Astrocyte of the spinal cord (primary cell): Measurements from ENCODE around the gene NCOR2.
A peak's percentile ranks its signal among the peaks of the same experiment; 100 is the strongest.

Experiments used
- DNase-seq: peaks from one replicate; pipeline ENCODE4 v3.0.0; 2011; ENCODE audit warnings: low read depth, low spot score
- H3K4me3 ChIP-seq: 2 replicates; pipeline ENCODE4 v1.5.1; 2011; ENCODE audit warnings: low read depth, mild to moderate bottlenecking, low read length, moderate library complexity
- in situ Hi-C: cut with HindIII; loops from 2 replicates; pipeline ENCODE4 v1.10.0; 2017; ENCODE audit warnings: low sequenced_read_pairs
- TF ChIP-seq, protein P1 (sequence below): IDR thresholded peaks from 2 replicates; pipeline ENCODE4 v1.5.1; 2012; ENCODE audit warnings: low read depth, mild to moderate bottlenecking, low read length, inconsistent platforms

The NCOR2 gene

DNA sequence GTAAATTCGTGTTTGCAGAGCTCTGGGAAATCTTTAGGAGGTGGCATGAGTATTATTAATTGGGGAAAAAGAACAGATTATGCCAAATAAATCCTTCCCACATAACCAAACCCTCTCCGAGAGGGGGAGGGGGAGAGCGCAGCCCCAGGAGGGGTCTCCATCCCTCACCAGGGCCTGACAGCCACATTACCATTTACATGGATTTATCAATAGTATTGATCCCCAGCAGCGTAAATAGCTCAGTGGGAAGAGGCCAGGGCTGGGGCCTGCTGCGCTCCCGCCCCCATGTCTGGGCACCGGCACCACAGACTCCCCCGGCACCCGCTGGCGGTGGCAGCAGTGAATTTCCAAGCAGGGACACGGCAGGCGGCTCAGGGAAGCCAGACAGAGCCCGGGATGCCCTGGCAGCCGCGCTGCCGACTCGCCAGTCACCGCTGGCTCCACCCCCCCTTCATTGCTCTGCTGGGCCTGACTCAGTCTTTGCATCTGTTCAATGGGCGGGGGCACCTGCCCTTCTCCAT is 2.4 kb downstream of the NCOR2 start:
- TF ChIP-seq, protein P1, sequence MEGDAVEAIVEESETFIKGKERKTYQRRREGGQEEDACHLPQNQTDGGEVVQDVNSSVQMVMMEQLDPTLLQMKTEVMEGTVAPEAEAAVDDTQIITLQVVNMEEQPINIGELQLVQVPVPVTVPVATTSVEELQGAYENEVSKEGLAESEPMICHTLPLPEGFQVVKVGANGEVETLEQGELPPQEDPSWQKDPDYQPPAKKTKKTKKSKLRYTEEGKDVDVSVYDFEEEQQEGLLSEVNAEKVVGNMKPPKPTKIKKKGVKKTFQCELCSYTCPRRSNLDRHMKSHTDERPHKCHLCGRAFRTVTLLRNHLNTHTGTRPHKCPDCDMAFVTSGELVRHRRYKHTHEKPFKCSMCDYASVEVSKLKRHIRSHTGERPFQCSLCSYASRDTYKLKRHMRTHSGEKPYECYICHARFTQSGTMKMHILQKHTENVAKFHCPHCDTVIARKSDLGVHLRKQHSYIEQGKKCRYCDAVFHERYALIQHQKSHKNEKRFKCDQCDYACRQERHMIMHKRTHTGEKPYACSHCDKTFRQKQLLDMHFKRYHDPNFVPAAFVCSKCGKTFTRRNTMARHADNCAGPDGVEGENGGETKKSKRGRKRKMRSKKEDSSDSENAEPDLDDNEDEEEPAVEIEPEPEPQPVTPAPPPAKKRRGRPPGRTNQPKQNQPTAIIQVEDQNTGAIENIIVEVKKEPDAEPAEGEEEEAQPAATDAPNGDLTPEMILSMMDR, result no peak
- H3K4me3 ChIP-seq, result peak overlapping the region; percentile 89
- in situ Hi-C loops, result no loop called here
- no peak for DNase-seq

DNA sequence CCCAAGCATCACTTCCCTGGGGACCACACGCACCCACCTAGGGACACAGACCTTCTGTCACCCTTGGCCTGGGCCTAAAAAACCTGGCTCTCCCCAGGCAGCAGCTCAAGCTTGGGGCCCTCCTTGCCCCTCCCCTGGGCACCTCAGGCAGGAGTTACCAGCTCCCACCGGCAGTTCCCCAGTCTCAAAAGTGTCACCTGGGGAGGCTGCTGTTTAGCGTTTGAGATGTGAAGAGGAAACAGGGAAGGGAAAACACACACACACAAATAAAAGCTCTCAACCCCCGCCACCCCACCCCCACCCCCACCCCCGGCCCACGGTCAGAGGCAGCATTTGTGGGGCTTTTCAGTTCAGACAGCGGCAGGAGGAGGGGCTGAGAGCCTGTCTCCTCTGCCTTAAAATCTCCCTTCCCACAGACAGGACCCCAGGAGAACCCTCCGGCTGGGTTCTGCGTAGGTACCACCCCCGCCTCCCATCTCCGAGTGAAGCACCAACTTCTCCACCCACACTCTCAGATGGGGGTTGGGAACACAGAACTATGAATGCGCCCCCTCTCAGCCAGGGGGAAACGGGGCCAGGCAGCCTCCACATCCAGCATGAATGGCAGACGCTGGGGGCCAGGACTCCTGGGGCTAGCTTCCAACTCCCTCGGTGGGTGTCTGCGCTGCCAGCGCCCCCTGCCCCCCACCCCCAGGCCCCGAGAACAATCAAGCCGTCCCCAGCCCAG is 3.0 kb downstream of the NCOR2 start:
- TF ChIP-seq, protein P1, result no peak
- DNase-seq, result no peak
- in situ Hi-C loops, result no loop called here
- H3K4me3 ChIP-seq, result peak overlapping the region; percentile 89

DNA sequence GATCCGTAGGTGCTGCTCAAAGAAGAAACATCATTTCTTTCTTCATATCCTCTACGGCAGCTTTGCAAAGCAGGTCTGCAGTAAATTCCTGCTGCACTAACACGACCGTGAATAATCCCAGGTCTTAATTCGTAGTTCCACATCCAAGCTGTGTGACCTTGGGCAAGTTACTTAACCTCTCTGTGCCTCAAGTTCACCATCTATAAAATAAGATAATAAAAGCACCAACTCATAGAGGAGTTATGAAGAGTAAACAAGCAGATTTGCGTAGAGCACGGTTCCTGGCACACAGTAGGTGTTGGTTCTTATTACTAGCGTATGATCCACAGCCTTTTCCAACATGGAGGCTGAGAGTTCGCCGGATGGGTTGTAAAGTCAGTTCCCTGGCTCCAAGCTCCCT is 3.6 kb downstream of the NCOR2 start:
- TF ChIP-seq, protein P1, result no peak
- in situ Hi-C loops, result no loop called here
- H3K4me3 ChIP-seq, result no peak overlapping the region
- DNase-seq, result no peak

DNA sequence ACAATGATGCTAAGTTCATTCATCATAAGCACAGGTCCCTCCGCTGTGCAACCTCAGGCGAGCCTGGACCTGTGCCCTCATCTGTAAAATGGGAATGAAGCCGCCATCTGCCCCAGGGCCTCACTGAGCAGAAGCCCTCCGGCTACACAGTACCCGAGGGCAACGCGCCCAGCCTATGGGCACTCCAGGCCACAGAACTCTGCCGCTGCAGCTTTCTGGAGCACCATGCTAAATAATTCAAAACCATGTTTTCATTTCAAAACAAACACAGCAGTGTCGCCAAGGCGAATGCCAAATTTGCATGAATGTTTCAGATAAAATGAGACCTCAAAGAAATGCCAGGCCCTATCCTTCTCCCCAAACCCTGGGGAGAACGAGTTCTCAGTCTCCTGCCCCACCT is 4.0 kb downstream of the NCOR2 start:
- no peak for DNase-seq
- H3K4me3 ChIP-seq, result no peak overlapping the region
- in situ Hi-C loops, result no loop called here
- TF ChIP-seq, protein P1, result no peak

DNA sequence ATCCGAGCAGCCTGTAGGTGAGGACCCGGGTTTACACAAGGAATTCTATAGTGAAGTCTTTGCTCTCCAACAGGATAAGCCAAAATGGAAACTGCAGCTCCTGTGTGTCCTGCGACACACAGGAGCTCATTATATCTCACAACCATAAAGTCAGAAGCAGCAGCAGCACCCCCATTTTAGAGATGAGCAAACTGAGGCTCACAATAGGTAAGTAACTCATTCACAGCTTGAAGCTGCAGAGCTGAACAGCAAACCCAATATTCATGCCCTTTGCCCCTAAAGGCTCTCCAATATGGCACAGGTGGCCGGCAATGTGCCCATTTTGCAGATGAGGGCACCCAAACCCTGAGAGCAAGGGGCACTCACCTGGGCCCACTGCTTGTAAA is 4.6 kb downstream of the NCOR2 start:
- in situ Hi-C loops, result no loop called here
- no peak overlapping the region for H3K4me3 ChIP-seq
- DNase-seq, result no peak
- TF ChIP-seq, protein P1, result no peak

DNA sequence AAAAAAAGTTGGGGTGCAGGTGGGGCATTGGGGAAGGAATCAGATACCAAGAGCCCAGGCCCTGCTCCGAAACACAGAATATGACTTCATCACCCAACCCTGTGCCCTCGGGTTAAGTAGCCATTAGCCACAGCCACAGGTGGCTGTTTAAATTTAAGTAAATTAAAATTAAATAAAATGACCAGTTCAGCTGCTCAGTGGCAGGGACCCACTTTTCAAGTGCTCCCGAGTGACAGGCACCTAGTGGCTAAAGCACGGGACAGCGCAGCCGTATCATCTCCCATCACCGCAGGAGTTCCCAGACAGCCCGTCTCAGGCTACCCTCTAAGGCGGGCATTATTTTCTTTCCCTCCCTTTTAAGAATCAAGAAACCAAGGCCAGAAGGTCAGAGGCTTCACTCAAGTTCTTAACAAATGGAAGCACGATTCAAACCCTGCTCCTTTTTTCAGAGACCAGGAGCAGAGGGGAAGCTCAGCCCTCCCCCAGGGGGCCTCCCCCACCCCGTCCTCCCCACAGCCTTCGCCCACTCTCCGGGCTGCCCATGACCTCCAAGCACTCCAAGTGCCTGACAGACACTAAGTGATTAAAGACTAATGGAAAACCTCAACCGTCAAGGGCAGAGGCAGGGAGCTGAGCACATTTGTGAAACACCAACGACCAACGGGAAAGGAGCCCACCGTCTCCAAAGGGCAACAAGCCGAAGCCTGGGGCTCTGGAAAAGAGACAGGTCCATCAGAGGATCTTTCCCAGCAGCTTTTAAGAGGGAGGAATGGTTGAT is 5.2 kb downstream of the NCOR2 start:
- in situ Hi-C loops, result no loop called here
- TF ChIP-seq, protein P1, result no peak
- DNase-seq, result no peak
- no peak overlapping the region for H3K4me3 ChIP-seq
